GM21529 (cell line): ENCODE data around the gene TMEM72.

Experiments used
- ATAC-seq: cut with Tn5 transposase; IDR thresholded peaks from one replicate; pipeline ENCODE4 v1.9.1; 2021; ENCODE audit not compliant: unreplicated experiment

The TMEM72 gene

GRCh38 chr10:44977287-44978212, 66.4 kb downstream of the TMEM72 start:
- no peak for ATAC-seq

- no peak for ATAC-seq
Observed at GRCh38 chr10:44978213-44978569, 67.1 kb downstream of the TMEM72 start.

GRCh38 chr10:44978570-44979280, 67.6 kb downstream of the TMEM72 start, which contains the start of gene DEPP1:
TSS of gene DEPP1 (minus strand) at chr10:44978809. CDS start at chr10:44978030, 779 bp downstream.
- ATAC-seq = no peak

- ATAC-seq = no peak
Observed at GRCh38 chr10:44979281-44980191, 68.4 kb downstream of the TMEM72 start.

- no peak for ATAC-seq
Observed at GRCh38 chr10:44980309-44981171, 69.4 kb downstream of the TMEM72 start.

GRCh38 chr10:44981172-44982113, 70.3 kb downstream of the TMEM72 start:
- peak; percentile 66 for ATAC-seq

- no peak for ATAC-seq
Observed at GRCh38 chr10:44982114-44982460, 71.0 kb downstream of the TMEM72 start.

- ATAC-seq = no peak
Observed at GRCh38 chr10:44982496-44982895, 71.4 kb downstream of the TMEM72 start.

- ATAC-seq = no peak
Observed at GRCh38 chr10:44983066-44983894, 72.1 kb downstream of the TMEM72 start.

- ATAC-seq = no peak
Observed at GRCh38 chr10:44983895-44984278, 72.8 kb downstream of the TMEM72 start.

GRCh38 chr10:44984671-44985101, 73.5 kb downstream of the TMEM72 start:
- no peak for ATAC-seq

GRCh38 chr10:44985175-44985681, 74.1 kb downstream of the TMEM72 start:
- ATAC-seq = no peak

GRCh38 chr10:44986179-44986578, 75.0 kb downstream of the TMEM72 start:
- no peak for ATAC-seq
